HG03103 (cell line): ENCODE data around the gene PPM1H.

Experiments
- ATAC-seq: cut with Tn5 transposase; IDR thresholded peaks from one replicate; pipeline ENCODE4 v1.9.1; 2021; ENCODE audit warnings: low read depth; ENCODE audit not compliant: unreplicated experiment

The PPM1H gene

DNA sequence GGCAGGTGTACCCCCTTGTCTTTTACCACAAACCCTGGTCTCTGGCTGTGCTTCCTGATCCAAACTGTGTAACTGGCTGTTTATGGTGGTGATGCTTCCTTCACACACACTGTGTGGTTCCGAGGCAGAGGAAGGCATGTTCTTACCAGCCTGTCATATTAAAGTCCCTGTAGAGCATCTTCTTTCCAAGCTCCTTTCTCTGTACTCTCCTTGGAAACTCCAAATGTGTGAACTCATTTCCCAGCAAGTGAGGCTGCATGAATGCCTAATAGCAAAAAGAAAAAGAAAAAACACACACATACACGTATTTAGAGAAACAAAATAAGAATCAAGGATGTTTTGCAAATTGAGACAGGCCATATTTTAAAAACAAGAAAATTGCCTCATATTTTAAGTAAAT is 214.9 kb downstream of the PPM1H start:
- no peak for ATAC-seq

DNA sequence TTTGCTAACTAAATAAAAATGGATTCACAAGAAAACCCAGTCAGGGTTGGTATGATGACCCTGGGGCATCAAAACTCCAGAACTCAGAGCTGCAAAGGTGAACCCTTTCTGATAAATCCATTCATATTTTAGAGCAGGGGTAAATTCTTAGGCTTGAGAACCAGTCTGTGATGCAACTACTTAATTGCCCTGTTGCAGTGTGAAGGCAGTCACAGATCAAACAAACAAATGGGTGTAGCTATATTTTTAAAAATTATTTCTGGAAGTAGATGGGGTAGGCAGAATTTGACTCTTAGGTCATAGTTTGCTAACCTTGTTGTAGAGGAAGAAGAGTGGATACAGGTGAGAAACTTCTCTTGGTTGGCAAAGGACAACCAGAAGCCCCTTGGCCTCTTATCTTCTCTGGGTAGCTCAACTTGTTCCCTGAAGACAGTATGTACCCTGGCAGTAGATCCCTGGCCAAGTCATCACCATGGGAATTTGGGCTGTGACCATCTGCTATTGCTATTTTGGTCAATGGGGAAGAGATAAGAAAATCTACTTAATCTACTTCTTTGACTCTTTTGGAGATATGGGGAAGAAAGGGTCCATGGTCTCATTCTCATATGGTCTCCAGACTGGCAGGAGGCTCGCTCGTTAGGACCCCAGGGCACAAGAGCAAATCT is 216.1 kb downstream of the PPM1H start:
- ATAC-seq: no peak

DNA sequence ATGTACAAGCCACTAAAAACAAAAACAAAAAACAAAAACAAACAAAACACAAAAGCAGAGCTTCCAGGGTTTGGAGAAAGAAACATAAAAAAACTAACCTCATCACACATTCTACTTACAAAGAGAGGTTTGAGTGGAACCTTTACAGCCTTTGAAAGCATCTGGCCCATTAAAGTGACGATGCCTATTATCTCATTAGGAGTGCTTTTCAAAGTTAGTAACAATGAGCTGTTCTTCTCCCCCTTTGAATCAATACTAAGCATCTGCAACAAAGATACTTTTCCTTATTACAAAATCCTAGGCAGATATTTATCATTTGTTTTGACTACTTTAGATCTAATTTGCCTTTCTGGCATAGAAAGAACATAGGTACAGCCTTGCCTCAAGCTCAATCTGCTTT is 217.3 kb downstream of the PPM1H start:
- ATAC-seq: no peak

DNA sequence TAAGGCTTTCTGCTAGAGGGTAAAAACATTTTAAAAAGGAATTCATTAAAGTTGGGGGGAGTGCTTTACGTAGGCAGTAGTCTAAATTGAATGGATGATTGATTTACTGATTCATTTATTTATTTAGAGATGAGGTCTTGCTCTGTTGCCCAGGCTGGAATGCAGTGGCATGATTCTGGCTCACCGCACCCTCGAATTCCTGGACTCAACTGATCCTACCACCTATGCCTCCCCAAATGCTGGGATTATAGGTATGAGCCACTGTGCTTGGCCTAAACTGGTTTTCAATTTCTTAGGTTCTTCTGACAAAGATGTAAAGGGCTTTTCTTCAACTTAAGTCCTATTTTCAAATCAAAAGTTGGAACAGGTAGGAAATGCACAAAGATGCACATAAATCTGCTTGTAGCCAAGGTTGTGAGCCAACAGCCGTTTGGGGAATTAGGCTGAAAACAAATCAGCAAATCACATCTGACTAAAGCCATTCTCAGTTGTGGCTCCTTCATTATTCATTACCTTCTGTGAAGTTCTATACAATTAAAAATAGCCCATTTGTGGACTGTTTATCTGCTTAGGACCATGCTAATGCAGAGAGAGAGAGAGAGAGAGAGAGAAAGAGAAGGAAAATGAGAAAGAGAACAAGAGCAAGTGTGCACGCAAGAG is 218.0 kb downstream of the PPM1H start:
- ATAC-seq: no peak

DNA sequence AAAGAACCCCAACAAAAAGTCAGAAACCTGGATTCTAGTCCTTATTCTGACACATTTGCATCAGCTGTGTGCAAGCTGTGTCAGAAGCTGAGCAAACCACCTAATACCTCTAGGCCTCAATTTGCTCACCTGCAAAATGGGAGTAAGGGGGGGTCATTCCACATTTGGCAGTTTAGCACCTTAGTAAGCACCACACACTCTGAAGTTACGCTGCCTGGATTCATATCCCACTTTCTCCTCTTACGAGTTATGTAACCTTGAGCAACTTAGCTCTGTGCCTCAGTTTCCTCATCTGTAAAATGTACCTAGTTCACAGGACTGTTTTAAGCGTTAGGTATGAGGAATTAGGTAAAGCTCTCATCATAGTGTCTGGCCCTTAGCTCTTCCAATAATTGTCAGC is 218.9 kb downstream of the PPM1H start:
- no peak for ATAC-seq

DNA sequence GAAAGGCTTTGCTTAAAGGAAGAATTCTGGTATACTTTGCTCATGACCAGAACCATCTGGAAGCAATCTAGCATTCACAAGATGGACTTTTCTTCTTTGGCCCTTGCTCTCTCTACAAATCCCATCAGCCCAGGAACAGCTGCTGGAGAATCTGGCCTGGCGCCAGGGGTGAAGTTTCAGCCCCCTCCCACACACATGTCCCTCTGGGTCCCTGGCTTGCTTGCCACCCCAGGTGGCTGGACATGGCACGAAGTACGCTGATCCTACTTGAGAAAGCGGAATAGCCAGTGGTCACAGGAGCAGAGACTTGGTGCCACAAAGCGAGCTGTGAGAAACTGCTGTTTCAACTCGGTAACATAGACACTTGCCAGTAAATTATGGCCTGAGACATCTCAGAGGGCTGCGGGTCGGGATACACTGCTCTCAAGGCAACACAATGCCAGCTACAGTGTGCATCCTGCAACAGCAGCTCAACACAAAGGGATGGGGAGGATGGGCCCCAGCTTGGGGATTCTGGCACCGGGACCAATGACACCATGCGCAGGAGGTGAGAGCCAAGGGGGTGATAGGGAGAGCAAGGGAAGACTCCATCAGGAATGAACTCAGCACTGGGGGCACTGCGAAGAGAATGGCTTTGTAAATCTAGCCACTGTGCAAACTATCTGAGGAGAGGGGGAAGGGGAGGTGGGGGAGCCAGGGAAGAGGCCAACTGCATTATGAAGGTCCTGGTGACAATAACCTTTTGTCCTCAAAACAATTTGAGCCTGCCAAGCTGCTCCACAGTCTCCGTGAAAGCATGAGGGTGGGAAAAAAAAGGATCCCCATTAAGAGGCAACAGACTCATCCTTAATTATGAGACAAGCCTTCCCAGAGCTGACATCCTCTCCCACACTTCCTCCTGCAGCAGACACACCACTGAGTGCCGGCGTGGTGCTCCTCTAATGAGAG is 219.9 kb downstream of the PPM1H start:
- no peak for ATAC-seq

DNA sequence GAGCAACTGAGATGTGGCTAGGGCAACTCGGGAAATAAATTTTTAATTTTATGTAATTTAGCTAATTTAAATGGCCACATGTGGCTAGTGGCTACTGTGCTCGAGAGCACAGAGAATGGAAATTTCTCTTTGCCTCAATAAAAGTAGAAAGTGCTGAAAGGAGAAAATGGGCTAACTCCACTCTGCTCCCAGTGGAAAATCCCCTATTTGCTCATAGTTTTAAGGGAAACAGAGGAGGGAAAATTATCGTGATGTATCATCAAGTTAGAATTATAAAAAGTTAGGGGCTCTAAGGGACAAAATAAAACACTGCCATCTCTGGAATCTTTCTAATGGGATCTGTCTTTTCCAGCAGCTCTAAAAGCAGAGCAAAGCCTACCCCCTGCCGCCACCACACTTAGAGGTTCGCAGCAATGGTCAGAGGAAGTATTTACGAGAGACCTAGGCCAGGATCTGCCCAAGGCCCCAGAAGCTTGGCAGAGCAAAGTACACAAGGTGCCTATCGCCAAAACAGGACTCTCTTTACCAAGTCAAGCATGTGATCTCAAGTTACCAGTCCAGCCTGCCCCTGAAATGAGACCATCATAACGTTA is 220.7 kb downstream of the PPM1H start:
- ATAC-seq: no peak

DNA sequence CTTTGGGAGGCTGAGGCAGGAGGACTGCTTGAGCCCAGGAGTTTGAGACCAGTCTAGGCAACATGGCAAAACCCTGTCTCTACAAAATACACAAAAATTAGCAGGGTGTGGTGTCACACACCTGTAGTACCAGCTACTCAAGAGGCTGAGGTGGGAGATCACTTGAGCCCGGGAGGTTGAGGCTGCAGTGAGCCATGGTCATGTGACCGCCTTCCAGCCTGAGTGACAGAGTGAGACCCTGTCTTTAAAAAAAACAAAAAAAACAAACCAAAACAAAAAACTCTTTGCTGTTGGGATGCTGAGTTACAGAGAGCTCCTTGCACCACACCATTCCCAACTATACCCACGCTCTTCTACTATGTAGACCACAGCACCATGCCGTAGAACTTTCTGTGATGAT is 221.2 kb downstream of the PPM1H start:
- no peak for ATAC-seq

DNA sequence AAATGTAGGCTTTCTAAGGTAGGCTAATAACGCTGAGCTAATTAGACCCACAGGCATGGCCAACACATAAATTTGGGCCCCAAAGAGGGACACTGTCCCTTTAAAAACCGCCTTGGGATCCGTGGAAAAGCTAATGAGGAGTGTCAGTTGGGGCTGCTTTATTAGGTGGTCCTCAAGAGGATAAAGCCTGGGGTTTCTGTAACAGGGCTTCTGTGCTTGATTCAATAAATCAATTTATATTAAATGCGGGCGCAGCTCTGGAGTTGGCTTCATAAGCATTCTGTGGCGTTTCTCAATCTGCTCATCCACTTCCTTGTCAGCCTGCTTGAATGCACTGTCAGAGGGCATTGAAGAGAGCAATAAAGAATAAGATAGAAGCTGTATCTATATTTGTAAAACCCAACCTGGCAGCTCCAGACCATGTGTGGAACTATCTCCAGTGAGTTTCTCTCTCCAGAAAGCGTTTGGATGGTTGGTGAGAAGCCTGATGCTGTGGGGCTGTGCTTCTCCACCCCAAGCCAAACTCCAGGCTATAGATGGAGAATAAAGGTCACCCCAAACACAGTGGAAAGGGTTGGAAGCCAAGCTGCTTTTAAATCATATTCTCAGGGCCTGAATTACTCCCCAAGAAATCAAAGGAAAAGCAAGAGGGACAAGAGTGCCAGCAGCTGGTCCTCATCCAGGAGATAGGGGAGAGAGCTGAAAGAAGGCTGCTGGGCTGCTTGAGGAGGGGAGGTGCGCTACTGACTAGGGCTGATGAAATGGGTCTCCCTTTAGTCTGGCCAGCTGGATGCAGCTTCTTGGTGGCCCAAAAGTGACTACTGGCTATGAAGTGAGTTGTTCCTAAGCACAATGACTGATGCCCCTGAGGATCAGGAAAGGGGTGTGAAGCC is 222.0 kb downstream of the PPM1H start:
- ATAC-seq: no peak

DNA sequence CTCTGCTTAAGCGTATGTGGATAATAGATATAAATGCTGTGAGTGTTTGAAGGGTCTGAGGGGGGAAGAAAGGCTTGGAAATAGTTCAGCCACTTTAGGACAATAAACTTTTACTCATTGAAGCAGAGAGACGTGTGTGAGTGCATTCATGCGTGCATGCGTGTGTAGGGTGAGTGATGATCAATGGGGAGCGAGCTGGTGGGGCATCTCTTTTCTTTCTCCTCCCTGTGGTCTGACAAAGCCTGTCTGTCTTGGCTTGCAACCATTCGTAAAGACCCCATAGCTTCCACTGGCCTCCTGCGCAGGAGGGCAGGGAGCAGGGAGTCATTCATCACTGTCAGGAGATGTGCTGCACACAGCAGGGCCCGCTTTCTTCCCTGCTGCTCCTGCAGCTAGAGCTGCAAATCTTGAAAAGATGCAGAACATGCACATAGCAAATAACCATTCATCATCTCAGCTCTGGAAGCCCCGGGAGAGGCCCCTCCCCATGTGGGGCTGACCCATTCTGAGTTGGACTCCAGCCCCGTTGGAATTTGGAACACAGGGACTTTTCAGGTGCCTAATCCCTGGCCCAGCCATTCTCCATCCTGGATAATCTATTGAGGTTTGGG is 223.2 kb downstream of the PPM1H start:
- ATAC-seq: no peak

DNA sequence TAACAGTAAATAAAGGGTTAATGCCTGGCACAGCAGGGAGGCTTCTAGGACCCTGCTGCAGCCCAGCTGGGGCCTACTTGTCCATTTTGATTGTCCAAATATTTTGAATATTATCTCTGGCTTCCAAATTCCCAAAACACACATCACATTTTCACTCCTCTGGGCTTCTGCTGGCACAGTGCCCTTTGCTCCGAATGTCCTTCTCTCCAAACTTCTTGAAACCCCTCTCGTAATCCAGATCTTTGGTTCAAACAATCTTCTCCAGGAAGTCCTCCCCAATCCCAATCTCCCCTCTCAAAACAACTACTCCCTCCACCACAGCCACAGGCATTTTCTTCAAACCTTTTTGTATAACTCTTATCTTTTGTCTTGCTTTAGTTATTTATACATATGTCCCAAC is 225.6 kb downstream of the PPM1H start:
- no peak for ATAC-seq

DNA sequence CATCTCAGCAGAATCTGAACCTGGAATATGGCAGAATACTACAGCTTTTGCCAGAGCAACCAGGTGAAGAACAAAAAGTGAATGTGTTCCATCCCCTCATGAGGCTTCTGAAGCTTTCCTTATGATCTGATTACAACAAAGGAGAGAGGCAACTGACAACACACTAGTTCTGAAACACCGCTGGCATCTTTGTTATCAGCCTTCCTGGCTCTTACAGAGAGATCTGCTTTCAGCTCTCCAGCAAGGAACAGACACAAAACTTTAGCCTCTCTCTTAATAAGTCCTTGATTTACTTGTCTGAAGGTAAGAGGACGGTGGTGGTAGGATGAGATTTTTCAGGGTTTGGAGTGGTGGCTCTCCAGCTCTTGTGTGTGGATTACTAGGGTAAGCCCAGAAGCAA is 227.0 kb downstream of the PPM1H start:
- ATAC-seq: no peak

DNA sequence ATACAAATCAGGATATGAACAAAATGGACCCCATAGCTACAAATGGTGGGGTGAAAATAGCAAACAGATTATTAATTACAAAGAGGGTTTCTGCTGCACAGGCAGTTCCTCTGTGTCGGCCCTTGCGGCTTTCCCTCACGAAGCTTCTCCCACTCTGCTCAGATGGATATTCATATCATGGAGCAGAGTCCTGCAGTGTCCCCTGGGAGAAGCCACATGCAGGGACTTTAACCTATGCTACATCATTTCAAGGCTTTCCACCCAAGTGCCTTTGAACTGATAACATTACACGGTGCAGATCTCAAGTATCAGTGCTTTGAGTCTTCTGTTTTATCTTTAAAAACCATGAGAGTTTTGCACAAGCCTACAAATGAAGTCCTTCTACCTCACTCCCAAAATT is 229.1 kb downstream of the PPM1H start:
- ATAC-seq: no peak

DNA sequence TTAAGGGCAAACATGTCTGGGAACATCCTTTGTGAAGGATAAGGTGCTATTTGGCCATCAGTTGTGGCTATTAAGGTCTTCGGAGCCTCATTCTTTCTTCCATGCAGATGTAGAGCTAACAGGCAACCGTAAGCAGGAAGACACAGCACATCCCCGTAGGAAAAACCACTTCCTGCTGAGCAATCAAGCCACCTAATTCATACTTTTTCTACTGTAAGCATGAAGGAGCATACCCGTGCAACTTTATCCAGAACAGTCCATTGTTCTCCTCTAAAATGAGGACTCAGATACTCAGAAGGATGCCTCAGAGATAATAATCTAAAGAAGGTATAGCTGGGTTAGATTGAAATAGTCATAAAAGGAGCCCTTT is 232.0 kb downstream of the PPM1H start:
- no peak for ATAC-seq

DNA sequence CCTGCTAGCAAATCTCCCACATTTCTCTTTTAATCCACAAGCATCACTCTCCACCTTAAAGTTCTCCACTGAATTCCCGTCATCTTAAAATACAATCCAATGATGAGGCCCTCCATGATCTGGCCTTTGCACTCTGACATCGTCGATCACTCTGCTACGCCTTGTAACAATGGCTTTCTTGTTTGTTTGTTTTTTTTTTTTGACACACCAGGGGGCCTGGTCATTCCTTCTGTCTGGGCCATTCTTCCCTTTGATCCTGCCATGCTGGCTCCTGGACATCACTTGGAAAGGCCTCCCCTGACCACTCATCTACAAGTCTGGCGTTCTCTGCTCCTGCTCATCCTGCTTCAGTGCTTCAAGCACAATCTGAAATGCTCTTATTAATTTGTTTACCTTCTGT is 233.5 kb downstream of the PPM1H start:
- no peak for ATAC-seq

DNA sequence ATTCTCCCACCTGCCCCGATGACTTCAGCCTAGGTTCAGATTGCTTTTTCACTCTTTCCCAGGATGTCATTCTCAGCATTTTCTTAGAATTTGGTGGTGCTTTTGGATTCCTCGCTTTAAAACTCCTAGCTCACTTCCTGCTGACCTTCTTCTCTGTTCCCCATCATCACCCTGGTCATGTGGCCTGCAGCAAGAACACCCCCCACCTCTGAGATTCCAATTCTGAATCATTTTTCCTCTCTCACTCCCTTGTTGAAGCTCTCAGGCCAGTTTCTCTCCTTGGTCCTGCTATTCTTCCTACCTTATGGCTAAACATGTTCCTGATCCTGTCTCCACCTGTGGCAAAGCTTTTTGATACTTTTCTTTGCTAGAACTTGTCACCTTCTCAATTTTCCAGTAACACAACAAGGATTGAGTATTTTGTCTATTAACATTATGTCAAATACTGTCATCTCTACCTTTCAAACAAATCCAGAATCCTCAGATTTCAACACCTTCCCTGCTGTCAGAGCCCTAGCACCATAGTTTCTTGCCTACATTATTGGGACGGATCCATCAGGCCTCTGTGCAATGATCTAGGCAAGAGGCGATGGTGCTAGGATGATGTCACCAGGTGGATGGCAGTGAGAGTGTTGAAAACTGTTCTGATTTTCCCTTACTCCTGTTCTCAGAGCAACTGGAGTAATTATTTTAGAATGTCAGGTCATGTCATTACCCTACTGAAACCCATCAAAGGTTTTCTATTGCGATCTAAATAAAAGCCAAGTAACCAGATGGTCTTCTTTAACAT is 234.7 kb downstream of the PPM1H start:
- no peak for ATAC-seq

DNA sequence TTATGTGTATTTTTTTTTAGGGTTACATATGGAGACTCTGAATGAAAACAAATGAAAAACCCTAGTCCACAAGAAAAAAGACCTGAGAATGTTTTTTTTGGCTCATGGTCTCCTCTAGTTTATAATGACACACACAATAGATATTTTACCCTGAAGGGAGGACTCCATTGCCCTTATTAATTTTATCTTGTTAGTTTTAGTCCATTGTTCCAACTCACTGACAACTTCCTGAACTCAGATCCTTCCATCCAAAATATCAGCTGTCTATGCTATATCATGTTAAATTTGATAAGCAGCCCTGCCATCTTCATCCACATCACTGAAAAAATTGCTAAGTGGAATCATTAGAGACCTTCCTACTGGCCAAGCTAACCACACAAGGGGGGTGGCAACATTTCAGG is 236.2 kb downstream of the PPM1H start:
- ATAC-seq: no peak

DNA sequence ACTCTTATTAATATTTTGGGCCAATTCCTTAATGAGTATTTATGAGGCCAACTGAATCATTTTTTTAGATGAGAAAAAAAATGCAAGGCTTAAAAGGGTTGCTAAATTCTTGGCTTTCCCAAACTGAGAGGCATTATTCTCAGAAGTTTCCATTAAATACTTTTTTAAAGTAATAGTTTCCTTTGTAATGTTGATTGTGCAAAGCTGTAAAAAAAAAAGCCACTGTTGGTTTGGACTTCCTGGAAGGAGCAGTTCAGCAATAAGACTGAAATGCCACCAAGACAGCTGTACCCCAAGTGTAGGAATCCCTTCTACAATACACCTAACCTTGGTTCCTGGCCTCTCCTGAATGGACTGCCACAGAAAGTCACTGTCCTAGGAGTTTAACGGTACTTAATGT is 237.1 kb downstream of the PPM1H start:
- no peak for ATAC-seq

DNA sequence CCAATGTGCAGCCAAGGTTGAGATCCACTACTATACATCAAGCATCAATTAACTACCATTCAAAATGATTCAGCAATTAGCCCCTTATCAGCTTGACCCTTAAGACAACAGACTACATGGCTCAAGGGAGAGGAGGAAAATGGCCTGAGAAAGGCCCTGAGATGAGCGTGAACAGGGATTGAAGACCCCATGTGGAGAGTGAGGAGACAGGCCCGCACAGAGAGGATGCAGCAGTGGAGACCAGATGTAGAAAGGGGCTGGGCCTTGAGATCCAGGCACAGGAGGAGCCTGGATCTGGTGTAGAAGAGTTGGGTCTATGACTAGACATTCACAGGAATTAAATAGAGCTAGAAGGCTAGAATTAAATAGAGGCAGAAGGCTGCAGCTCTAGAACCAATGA is 239.3 kb downstream of the PPM1H start:
- no peak for ATAC-seq
